GM10248 (cell line): ENCODE measurements around the gene DYRK4.

ENCODE experiments used
- CTCF ChIA-PET: fragments of 300-600 bp; sonication (Branson Sonifier 250); formaldehyde crosslinking; extraction: SDS; loops from one replicate; lab custom pipeline; 2021; ENCODE audit warnings: antibody characterized with exemption; lab: Yijun Ruan, JAX
- POLR2A ChIA-PET: fragments of 350-650 bp; sonication (Branson Sonifier 250); formaldehyde crosslinking; extraction: SDS; loops from one replicate; lab custom pipeline; 2020; ENCODE audit warnings: antibody characterized with exemption; lab: Yijun Ruan, JAX
- DNase-seq: peaks from one replicate; pipeline ENCODE4 v3.0.0; 2012; ENCODE audit errors: extremely low spot score
- CTCF ChIP-seq: IDR thresholded peaks from 2 replicates; pipeline ENCODE4 v1.5.1; 2012; ENCODE audit warnings: mild to moderate bottlenecking, low read depth; ENCODE audit errors: extremely low read depth, missing control alignments, control extremely low read depth

Gene DYRK4

GRCh38 chr12:4563336-4563735 is 1.3 kb downstream of the DYRK4 start:
- no peak for DNase-seq
- no peak for TF ChIP-seq CTCF
- CTCF ChIA-PET: interaction anchor here (0.7 to 1.5 kb wide), 3 partner anchors 10 to 38 kb away, joined by 3 to 5 read pairs (median 4); no protein-coding TSS in a partner anchor

GRCh38 chr12:4564818-4565217 is 2.8 kb downstream of the DYRK4 start:
- ChIA-PET CTCF (interaction anchor here (0.7 to 1.5 kb wide), 4 partner anchors 12 to 94 kb away, joined by 3 to 5 read pairs (median 4); no protein-coding TSS in a partner anchor), POLR2A (no interaction called here)
- peak; percentile 42 for DNase-seq
- no peak for TF ChIP-seq CTCF

More at GRCh38 chr12:4563336-4563735, 1.3 kb downstream of the DYRK4 start:
- POLR2A ChIA-PET: no interaction called here

GRCh38 chr12:4566474-4566873 is 4.5 kb downstream of the DYRK4 start:
- DNase-seq: no peak
- ChIA-PET POLR2A (no interaction called here), CTCF (no interaction called here)
- no peak for TF ChIP-seq CTCF

- ChIA-PET POLR2A (no interaction called here), CTCF (no interaction called here)
- peak; percentile 53 for DNase-seq
- TF ChIP-seq CTCF: no peak
Measured at GRCh38 chr12:4567073-4567881, 5.3 kb downstream of the DYRK4 start.

- no peak for TF ChIP-seq CTCF
Measured at GRCh38 chr12:4569261-4569660, 7.3 kb downstream of the DYRK4 start.

GRCh38 chr12:4572680-4573079 is 10.7 kb downstream of the DYRK4 start:
- ChIA-PET CTCF (no interaction called here), POLR2A (no interaction called here)
- TF ChIP-seq CTCF: no peak
- no peak for DNase-seq

More at GRCh38 chr12:4569261-4569660, 7.3 kb downstream of the DYRK4 start:
- CTCF ChIA-PET: no interaction called here
- POLR2A ChIA-PET: no interaction called here
- DNase-seq: no peak
